Esophagus squamous epithelium (tissue), 5 donors: ENCODE measurements around the gene HPSE2. TPM values are rescaled to one million over a fixed set of nuclear protein-coding genes. Genes with fewer than 3 reads are reported as not detected.

Experiments used
- DNase-seq: peaks from one replicate; lab custom pipeline; 2025; lab: John Stamatoyannopoulos, UW
- H3K27ac ChIP-seq, 4 donors: fragments of 200-600 bp; sonication (generic); one replicate each; pipeline ENCODE4 v1.5.1; 2016 to 2019; ENCODE audit warnings: mild to moderate bottlenecking in 1 of 4
- H3K27me3 ChIP-seq, 4 donors: fragments of 200-600 bp; sonication (generic); 1 replicate in 3 of 4; 2 replicates in 1 of 4; pipeline versions ENCODE4 v1.5.1 to v1.6.0; 2017 to 2021; ENCODE audit warnings: antibody characterized with exemption in 1 of 4
- H3K36me3 ChIP-seq, 3 donors: fragments of 200-600 bp; sonication (generic); one replicate each; pipeline ENCODE4 v1.5.1; 2016 to 2019
- H3K4me1 ChIP-seq, 3 donors: fragments of 200-600 bp; sonication (generic); one replicate each; pipeline ENCODE4 v1.5.1; 2017 to 2019
- H3K4me3 ChIP-seq, 4 donors: fragments of 200-600 bp; sonication (generic); 1 replicate in 3 of 4; 2 replicates in 1 of 4; pipeline ENCODE4 v1.5.1; 2016 to 2019; ENCODE audit warnings: mild to moderate bottlenecking in 2 of 4, moderate library complexity in 1 of 4
- H3K9me3 ChIP-seq, 3 donors: fragments of 200-600 bp; sonication (generic); one replicate each; pipeline ENCODE4 v1.5.1; 2016 to 2019
- POLR2A ChIP-seq, 4 donors: fragments of 450-650 bp; IDR thresholded peaks; one replicate each; pipeline ENCODE4 v1.6.1; 2017; ENCODE audit warnings: antibody characterized with exemption in 4 of 4, mild to moderate bottlenecking in 4 of 4, moderate library complexity in 3 of 4
- WGBS, 2 donors: methylation state at CpG; one replicate each; pipeline ENCODE4 v1.1.5; 2018; 5-methylcytosine and 5-hydroxymethylcytosine counted together
- intact Hi-C: fragments of 100-400 bp; cut with DNase I; formaldehyde crosslinking; loops from one replicate; pipeline ENCODE4 v1.15.0; 2022
- total RNA-seq, 4 donors: library from RNA; depleted of rRNA; stranded (reverse); fragments of >200 nt; gene quantifications; one replicate each; pipeline ENCODE4 v1.1.0, GENCODE V29; 2016
- TF ChIP-seq, protein P1 (sequence below), 6 experiments: fragments of 450-650 bp in 4 of 6; fragments of 200-600 bp in 2 of 6; sonication (generic) in 2 of 6; IDR thresholded peaks; one replicate each; pipeline ENCODE4 v1.5.1; 2016 to 2019; ENCODE audit warnings: antibody characterized with exemption in 6 of 6, mild to moderate bottlenecking in 4 of 6, moderate library complexity in 4 of 6
- donor health status: DM: yes; HTN: yes; CAD: no.

HPSE2 gene
- total RNA-seq, 4 donors from 2014 or later: 0.47 to 5.3 (median 2.6) TPM

DNA sequence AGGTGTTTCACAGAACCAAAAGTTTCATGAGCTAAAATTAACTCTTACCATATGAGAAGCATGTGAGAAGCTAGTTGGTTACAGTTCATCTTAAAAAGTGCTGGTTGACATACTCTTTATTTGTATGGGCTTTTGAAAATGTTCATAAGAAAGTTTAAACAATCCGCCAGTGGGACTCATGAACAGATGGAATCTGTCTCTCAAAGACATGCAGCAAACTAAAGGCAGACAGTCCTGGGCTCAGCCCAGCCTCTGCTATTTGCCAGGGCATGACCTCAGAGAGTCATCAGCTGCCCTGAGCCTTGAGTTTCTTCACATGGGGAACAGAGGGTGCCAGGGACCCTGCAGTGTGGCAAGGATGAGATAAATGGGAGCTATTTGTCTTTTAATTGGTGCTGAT is 823.9 kb downstream of the HPSE2 start:
- Histone ChIP-seq H3K27me3 (no peaks in the 10 kb centered on the region), H3K9me3 (no peaks in the 10 kb centered on the region), H3K36me3 (peaks cover 0 to 5% (median 0%) of the 10 kb centered on the region in 3 donors), H3K27ac (no peak overlapping the region), H3K4me1 (peaks cover 15 to 41% (median 17%) of the 10 kb centered on the region in 3 donors), H3K4me3 (no peak overlapping the region)
- DNase-seq: no peak
- WGBS, 2 donors: 60 to 86% methylated on average over 1 of the region's 1 CpG
- TF ChIP-seq POLR2A (IDR thresholded peaks at IDR 0.05): no peak
- TF ChIP-seq, protein P1, sequence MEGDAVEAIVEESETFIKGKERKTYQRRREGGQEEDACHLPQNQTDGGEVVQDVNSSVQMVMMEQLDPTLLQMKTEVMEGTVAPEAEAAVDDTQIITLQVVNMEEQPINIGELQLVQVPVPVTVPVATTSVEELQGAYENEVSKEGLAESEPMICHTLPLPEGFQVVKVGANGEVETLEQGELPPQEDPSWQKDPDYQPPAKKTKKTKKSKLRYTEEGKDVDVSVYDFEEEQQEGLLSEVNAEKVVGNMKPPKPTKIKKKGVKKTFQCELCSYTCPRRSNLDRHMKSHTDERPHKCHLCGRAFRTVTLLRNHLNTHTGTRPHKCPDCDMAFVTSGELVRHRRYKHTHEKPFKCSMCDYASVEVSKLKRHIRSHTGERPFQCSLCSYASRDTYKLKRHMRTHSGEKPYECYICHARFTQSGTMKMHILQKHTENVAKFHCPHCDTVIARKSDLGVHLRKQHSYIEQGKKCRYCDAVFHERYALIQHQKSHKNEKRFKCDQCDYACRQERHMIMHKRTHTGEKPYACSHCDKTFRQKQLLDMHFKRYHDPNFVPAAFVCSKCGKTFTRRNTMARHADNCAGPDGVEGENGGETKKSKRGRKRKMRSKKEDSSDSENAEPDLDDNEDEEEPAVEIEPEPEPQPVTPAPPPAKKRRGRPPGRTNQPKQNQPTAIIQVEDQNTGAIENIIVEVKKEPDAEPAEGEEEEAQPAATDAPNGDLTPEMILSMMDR (IDR thresholded peaks at IDR 0.05): no peak
- intact Hi-C loops: no loop called here

DNA sequence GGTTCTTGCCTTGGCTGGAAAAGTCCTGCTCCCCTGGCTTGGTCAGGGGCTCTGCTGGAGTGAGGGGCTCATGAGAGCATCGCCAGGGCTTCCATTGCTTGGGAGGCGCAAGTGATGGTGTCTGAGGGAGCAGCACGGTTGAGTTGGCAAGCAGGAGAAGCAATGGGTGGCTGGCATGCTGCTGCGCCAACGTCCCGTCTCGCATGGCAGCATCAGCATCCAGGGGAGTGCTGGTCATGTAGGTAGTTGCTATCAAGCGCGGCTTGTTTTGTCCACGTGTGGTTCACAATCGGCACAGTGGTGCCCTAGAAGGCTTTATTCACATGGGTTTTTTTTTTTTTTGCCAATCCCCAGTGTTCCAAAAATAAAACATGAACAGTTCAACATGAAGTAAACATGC is 824.5 kb downstream of the HPSE2 start:
- H3K4me1 ChIP-seq: peaks cover 15 to 41% (median 17%) of the 10 kb centered on the region in 3 donors
- DNase-seq: no peak
- H3K27ac ChIP-seq: no peak overlapping the region
- no peak overlapping the region for H3K4me3 ChIP-seq
- intact Hi-C loops: no loop called here
- H3K36me3 ChIP-seq: no peaks in the 10 kb centered on the region
- H3K9me3 ChIP-seq: no peaks in the 10 kb centered on the region
- no peaks in the 10 kb centered on the region for H3K27me3 ChIP-seq
- WGBS, 2 donors: 78 to 82% methylated on average over 10 to 11 of the region's 11 CpGs
- no peak for TF ChIP-seq POLR2A (IDR thresholded peaks at IDR 0.05)

DNA sequence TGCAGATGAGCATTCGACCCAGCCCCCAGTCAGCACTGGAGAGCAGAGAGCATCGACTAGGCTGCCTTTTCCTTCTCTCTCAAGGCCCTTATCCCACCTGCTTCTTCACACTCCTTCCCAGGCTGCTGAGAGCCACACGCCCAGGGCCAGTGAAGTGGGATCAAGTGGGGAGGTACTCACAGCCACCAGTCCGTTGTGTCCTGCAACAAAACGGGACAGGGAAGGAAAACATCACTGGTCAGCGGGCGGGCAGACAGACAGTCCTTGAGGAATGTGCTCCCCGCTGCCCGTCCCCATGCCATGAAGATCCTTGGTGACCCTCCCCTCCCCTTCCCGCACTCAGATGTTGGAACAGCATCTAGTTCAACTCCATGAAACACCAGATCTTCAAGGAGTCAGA is 824.9 kb downstream of the HPSE2 start:
- Histone ChIP-seq H3K4me1 (peaks cover 15 to 38% (median 16%) of the 10 kb centered on the region in 3 donors), H3K27me3 (no peaks in the 10 kb centered on the region), H3K27ac (no peak overlapping the region), H3K9me3 (no peaks in the 10 kb centered on the region), H3K36me3 (no peaks in the 10 kb centered on the region), H3K4me3 (no peak overlapping the region)
- intact Hi-C loops: no loop called here
- 86 to 100% methylated on average over 2 to 4 of the region's 10 CpGs for WGBS, 2 donors
- TF ChIP-seq POLR2A (IDR thresholded peaks at IDR 0.05): no peak
- TF ChIP-seq, protein P1 (IDR thresholded peaks at IDR 0.05): no peak
- DNase-seq: no peak

DNA sequence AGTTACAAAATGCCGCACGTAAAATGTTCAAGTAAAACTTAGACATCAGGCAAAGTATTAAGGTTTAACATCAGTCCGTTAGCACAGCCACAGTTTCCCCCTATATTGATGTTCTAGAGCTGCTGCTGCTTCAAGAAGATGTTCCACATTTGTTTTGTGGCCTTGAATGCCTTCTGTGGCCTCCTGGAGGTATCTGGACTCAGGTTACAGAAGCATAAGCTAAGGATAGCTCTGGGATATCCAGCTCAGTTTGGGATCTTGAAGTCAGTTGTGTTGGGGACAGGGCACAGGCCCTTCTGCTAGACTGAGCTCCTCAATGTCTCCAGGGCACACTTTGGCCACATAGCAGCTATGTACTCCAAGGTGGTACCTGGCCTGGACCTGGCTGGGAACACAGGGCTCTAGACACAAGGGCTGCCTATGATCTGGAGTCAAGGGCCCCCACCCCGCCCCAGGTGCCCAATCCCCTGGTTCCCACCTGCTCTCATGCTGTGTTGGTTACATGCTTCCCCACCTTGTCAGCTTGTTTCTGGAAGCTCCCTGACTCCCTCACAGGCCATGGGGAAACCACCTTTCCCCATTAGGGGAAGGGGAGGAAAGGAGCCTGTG is 825.4 kb downstream of the HPSE2 start:
- Histone ChIP-seq H3K4me1 (peaks cover 11 to 34% (median 12%) of the 10 kb centered on the region in 3 donors), H3K9me3 (no peaks in the 10 kb centered on the region), H3K4me3 (no peak overlapping the region), H3K36me3 (no peaks in the 10 kb centered on the region), H3K27ac (no peak overlapping the region), H3K27me3 (no peaks in the 10 kb centered on the region)
- intact Hi-C loops: no loop called here
- DNase-seq: no peak
- TF ChIP-seq, protein P1 (IDR thresholded peaks at IDR 0.05): no peak
- TF ChIP-seq POLR2A (IDR thresholded peaks at IDR 0.05): no peak
- 89 to 99% methylated on average over 3 of the region's 4 CpGs for WGBS, 2 donors

DNA sequence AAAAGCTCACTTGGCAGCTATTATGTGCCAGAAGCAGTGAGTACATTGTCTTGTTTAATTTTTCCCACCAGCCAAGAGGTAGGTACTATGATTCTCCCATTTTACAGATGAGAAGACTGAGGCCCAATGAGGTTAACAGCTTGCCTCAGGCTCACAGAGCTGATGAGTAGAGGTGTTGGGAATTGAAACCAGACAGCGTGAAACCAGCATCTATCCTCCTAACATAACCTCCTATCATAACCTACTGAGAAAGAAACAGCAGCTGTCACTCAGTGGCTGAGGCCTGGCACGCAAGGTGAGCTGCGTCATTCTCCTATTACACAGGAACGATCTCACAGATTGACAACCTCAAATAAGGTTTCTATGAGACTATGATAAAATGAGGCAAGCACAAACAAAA is 826.9 kb downstream of the HPSE2 start:
- DNase-seq: no peak
- Histone ChIP-seq H3K27me3 (no peaks in the 10 kb centered on the region), H3K4me1 (peaks cover 0 to 29% (median 10%) of the 10 kb centered on the region in 3 donors), H3K4me3 (no peak overlapping the region), H3K36me3 (no peaks in the 10 kb centered on the region), H3K9me3 (no peaks in the 10 kb centered on the region), H3K27ac (no peak overlapping the region)
- 90% methylated on average over 4 of the region's 4 CpGs for WGBS, 2 donors
- no peak for TF ChIP-seq POLR2A (IDR thresholded peaks at IDR 0.05)
- TF ChIP-seq, protein P1 (IDR thresholded peaks at IDR 0.05): no peak
- intact Hi-C loops: no loop called here
